ENCODE measurements around the gene FAM110D.

FAM110D gene

GRCh38 chr1:26130695-26131094 lies 28.2 kb upstream of the FAM110D start:
- DNase-seq: no peak

- no peak for DNase-seq
Measured at GRCh38 chr1:26132128-26132833, 26.6 kb upstream of the FAM110D start.

GRCh38 chr1:26132834-26133167 lies 26.1 kb upstream of the FAM110D start:
- no peak for DNase-seq

GRCh38 chr1:26134466-26134865 lies 24.4 kb upstream of the FAM110D start:
- DNase-seq: no peak

- no peak for DNase-seq
Measured at GRCh38 chr1:26138974-26139558, 19.8 kb upstream of the FAM110D start.

GRCh38 chr1:26142159-26142558 lies 16.7 kb upstream of the FAM110D start:
- DNase-seq: no peak

- peak; percentile 66 for DNase-seq
Measured at GRCh38 chr1:26145041-26145959, 13.6 kb upstream of the FAM110D start.

- DNase-seq: no peak
Measured at GRCh38 chr1:26145960-26146294, 13.0 kb upstream of the FAM110D start.

- no peak for DNase-seq
Measured at GRCh38 chr1:26148887-26149286, 10.0 kb upstream of the FAM110D start.

- DNase-seq: no peak
Measured at GRCh38 chr1:26153966-26154532, 4.8 kb upstream of the FAM110D start.

- DNase-seq: no peak
Measured at GRCh38 chr1:26154750-26155149, 4.1 kb upstream of the FAM110D start.

- DNase-seq: no peak
Measured at GRCh38 chr1:26155370-26156284, 3.3 kb upstream of the FAM110D start.

GRCh38 chr1:26156285-26157038 lies 2.4 kb upstream of the FAM110D start:
- no peak for DNase-seq

GRCh38 chr1:26158271-26158907 lies 490 bp upstream of the FAM110D start:
- no peak for DNase-seq

- DNase-seq: no peak
Measured at GRCh38 chr1:26159743-26160039, 812 bp downstream of the FAM110D start.

- no peak for DNase-seq
Measured at GRCh38 chr1:26160527-26161414, 1.9 kb downstream of the FAM110D start.

GRCh38 chr1:26161415-26162219 lies 2.7 kb downstream of the FAM110D start:
- DNase-seq: peak; percentile 27

GRCh38 chr1:26162220-26162709 lies 3.4 kb downstream of the FAM110D start:
- DNase-seq: no peak

- DNase-seq: no peak
Measured at GRCh38 chr1:26163684-26164035, 4.8 kb downstream of the FAM110D start.

Measured in MV-4-11 (cell line).